PC-9 (cell line): ENCODE measurements around the gene GOLGA6L25.
"Not testable (repeated sequence)": the region's sequence is repeated elsewhere in the genome, so short reads cannot be mapped to it uniquely, and the experiment has no call there.

Experiments used
- CTCF ChIP-seq: fragments of 200-600 bp; sonication (generic); conservative IDR thresholded peaks from 2 replicates; pipeline ENCODE4 v1.6.1; 2017; ENCODE audit warnings: mixed run types, antibody characterized with exemption, mild to moderate bottlenecking, moderate library complexity
- EZH2 ChIP-seq: fragments of 200-600 bp; sonication (generic); IDR thresholded peaks from 2 replicates; pipeline ENCODE4 v1.8.0; 2017; ENCODE audit warnings: antibody characterized with exemption, low read depth

GRCh38 chr15:28514128-28514527 lies 39.2 kb upstream of the GOLGA6L25 start:
- not testable (repeated sequence) for TF ChIP-seq CTCF, EZH2
